IPS DF 6.9 (cell line): Measurements from ENCODE around the gene LTB4R.

Source experiments
- DNase-seq: peaks from one replicate; pipeline ENCODE4 v3.0.0-alpha.2; 2013; ENCODE audit warnings: low read depth, low spot score
- H3K27ac ChIP-seq: one replicate; pipeline ENCODE4 v1.5.1; 2013; ENCODE audit warnings: low read length, control low read depth
- H3K27me3 ChIP-seq: 2 replicates; pipeline ENCODE4 v1.6.1; 2013; ENCODE audit warnings: mild to moderate bottlenecking, low read length; ENCODE audit not compliant: control insufficient read depth, insufficient read depth
- H3K36me3 ChIP-seq: 2 replicates; pipeline ENCODE4 v1.6.1; 2013; ENCODE audit warnings: low read length; ENCODE audit not compliant: control insufficient read depth, insufficient read depth
- H3K4me1 ChIP-seq: 2 replicates; pipeline ENCODE4 v1.6.1; 2013; ENCODE audit warnings: low read length; ENCODE audit not compliant: control insufficient read depth, insufficient read depth
- H3K4me3 ChIP-seq: 2 replicates; pipeline ENCODE4 v1.5.1; 2013; ENCODE audit warnings: mild to moderate bottlenecking, low read length
- H3K9me3 ChIP-seq: 2 replicates; pipeline ENCODE4 v1.6.1; 2013; ENCODE audit warnings: low read length, inconsistent platforms; ENCODE audit not compliant: control insufficient read depth, insufficient read depth
- WGBS: extraction: QIAGEN DNeasy Blood & Tissue Kit; methylation state at CpG from one replicate; pipeline ENCODE4 v1.1.7; 2013; ENCODE audit warnings: mixed read lengths, missing lambda C conversion rate; ENCODE audit not compliant: insufficient read length, insufficient coverage; 5-methylcytosine and 5-hydroxymethylcytosine counted together

The LTB4R gene

DNA sequence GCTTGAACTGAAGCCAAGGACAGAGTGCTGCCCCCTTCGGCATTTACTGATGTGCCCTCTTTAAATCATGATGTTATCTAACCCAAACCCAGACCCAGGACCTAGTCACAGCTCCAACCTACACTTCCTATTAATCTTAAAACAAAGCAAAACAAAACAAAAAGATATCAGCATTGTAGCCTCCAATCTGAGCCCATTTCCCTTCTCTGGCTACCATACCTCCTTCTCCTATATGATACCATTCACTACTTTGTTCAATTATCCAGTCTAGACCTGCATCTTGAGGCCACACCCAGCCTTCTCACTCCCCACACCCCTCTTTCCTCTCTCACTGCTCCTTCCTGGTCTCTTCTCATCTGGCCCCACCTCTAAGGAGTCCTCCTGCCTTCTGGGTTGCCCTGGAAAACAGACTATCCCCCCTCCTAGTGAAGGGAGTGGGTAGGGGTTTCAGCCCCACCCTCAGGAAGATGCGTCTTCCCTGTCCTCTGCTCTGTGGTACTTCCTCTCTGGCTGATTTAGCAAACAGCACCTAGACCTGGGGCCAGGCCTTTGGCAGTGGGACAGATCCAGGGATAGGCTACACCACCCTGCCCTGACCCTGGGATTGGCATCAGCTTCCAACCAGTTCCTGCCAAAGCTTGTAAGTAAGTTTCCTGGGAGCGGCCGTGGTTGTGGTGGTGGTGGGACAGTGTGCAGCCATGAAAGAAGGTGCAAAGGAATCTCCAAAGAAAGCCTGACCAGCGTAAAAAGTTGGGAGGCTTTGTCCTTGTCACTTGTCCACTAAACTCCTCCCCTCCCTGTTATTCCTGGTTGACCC lies 3.3 kb downstream of the LTB4R start:
- 0 out of 2 replicates have a peak, but pooled peaks cover 2% of the 10 kb centered on the region for H3K27me3 ChIP-seq
- no peaks in the 10 kb centered on the region for H3K36me3 ChIP-seq
- no peak overlapping the region for H3K4me3 ChIP-seq
- H3K9me3 ChIP-seq, result no peaks in the 10 kb centered on the region
- no peak overlapping the region for H3K27ac ChIP-seq
- WGBS, result no CpG with 5 or more reads among the region's 5 CpGs
- H3K4me1 ChIP-seq, result peaks cover 4% of the 10 kb centered on the region; the same call in 1 of the 2 replicates
- DNase-seq, result no peak

GRCh38 chr14:24315243-24315806 lies 4.0 kb downstream of the LTB4R start:
- H3K36me3 ChIP-seq, result no peaks in the 10 kb centered on the region
- DNase-seq, result no peak
- no peak overlapping the region for H3K27ac ChIP-seq
- WGBS, result no CpG with 5 or more reads among the region's 10 CpGs
- no peak overlapping the region for H3K4me3 ChIP-seq
- peaks cover 2% of the 10 kb centered on the region; the same call in 1 of the 2 replicates for H3K4me1 ChIP-seq
- H3K27me3 ChIP-seq, result 0 out of 2 replicates have a peak, but pooled peaks cover 4% of the 10 kb centered on the region
- no peaks in the 10 kb centered on the region for H3K9me3 ChIP-seq

DNA sequence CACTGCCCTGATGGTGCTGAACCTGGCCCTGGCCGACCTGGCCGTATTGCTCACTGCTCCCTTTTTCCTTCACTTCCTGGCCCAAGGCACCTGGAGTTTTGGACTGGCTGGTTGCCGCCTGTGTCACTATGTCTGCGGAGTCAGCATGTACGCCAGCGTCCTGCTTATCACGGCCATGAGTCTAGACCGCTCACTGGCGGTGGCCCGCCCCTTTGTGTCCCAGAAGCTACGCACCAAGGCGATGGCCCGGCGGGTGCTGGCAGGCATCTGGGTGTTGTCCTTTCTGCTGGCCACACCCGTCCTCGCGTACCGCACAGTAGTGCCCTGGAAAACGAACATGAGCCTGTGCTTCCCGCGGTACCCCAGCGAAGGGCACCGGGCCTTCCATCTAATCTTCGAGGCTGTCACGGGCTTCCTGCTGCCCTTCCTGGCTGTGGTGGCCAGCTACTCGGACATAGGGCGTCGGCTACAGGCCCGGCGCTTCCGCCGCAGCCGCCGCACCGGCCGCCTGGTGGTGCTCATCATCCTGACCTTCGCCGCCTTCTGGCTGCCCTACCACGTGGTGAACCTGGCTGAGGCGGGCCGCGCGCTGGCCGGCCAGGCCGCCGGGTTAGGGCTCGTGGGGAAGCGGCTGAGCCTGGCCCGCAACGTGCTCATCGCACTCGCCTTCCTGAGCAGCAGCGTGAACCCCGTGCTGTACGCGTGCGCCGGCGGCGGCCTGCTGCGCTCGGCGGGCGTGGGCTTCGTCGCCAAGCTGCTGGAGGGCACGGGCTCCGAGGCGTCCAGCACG lies 4.7 kb downstream of the LTB4R start:
- Histone ChIP-seq H3K4me3 (no peak overlapping the region), H3K9me3 (no peaks in the 10 kb centered on the region), H3K36me3 (no peaks in the 10 kb centered on the region), H3K27me3 (0 out of 2 replicates have a peak, but pooled peaks cover 4% of the 10 kb centered on the region), H3K4me1 (no peaks in the 10 kb centered on the region), H3K27ac (no peak overlapping the region)
- no CpG with 5 or more reads among the region's 70 CpGs for whole genome bisulfite sequencing
- no peak for DNase-seq

GRCh38 chr14:24316597-24316950 lies 5.3 kb downstream of the LTB4R start:
- Histone ChIP-seq H3K4me1 (no peaks in the 10 kb centered on the region), H3K9me3 (no peaks in the 10 kb centered on the region), H3K36me3 (no peaks in the 10 kb centered on the region), H3K27ac (no peak overlapping the region), H3K4me3 (no peak overlapping the region), H3K27me3 (0 out of 2 replicates have a peak, but pooled peaks cover 4% of the 10 kb centered on the region)
- DNase-seq, result no peak
- no CpG with 5 or more reads among the region's 18 CpGs for WGBS

DNA sequence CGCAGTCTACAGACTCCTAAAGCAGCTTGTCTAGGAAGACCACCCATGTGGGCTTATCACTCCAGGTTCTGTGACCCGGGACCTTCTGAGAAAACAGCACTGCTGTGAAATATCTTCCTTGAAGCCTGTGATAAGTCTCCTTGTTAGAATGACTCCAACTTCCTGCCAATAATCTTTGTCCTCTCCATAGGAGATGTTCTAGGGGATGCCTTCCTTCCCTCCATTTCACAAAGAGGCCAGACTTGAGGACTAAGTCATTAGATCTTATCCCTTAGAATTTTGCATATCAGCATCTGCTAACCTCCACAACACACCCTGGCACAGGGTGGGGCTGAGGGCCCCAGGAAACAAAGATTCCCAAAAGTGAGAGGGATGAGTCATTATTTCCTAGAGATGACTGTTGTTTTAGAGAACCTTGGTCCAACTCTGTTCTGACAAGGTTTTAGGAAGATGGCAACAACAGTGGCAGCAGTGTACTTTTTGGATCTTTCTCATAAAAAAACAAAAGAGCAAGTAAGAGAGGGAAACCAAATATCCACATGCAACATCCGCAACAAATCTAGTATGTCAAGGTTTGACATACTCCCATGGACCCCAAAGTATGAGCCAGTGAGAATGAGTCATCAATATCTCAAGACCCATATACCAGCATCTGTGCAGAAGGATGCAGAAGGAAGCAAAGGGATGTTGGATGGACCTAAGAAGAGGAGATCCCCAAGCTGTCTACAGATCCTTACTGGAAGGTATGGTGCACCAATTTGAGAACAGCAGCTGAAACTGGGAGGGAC lies 6.0 kb downstream of the LTB4R start:
- WGBS, result no CpG with 5 or more reads among the region's 3 CpGs
- H3K4me1 ChIP-seq, result no peaks in the 10 kb centered on the region
- H3K9me3 ChIP-seq, result no peaks in the 10 kb centered on the region
- no peaks in the 10 kb centered on the region for H3K36me3 ChIP-seq
- H3K27me3 ChIP-seq, result 0 out of 2 replicates have a peak, but pooled peaks cover 4% of the 10 kb centered on the region
- no peak overlapping the region for H3K4me3 ChIP-seq
- H3K27ac ChIP-seq, result no peak overlapping the region
- no peak for DNase-seq

GRCh38 chr14:24321212-24321975 lies 10.1 kb downstream of the LTB4R start:
- H3K27me3 ChIP-seq, result 0 out of 2 replicates have a peak, but pooled peaks cover 4% of the 10 kb centered on the region
- H3K9me3 ChIP-seq, result no peaks in the 10 kb centered on the region
- no peak overlapping the region for H3K27ac ChIP-seq
- H3K4me1 ChIP-seq, result no peaks in the 10 kb centered on the region
- no peak overlapping the region for H3K4me3 ChIP-seq
- no peak for DNase-seq
- H3K36me3 ChIP-seq, result no peaks in the 10 kb centered on the region
- no CpG with 5 or more reads among the region's 14 CpGs for WGBS

GRCh38 chr14:24322672-24323071 lies 11.4 kb downstream of the LTB4R start:
- no CpG with 5 or more reads among the region's 10 CpGs for WGBS
- 0 out of 2 replicates have a peak, but pooled peaks cover 4% of the 10 kb centered on the region for H3K27me3 ChIP-seq
- no peak overlapping the region for H3K4me3 ChIP-seq

GRCh38 chr14:24323341-24323740 lies 12.0 kb downstream of the LTB4R start:
- no peak overlapping the region for H3K4me3 ChIP-seq
- no CpG with 5 or more reads among the region's 3 CpGs for WGBS
- no peaks in the 10 kb centered on the region for H3K9me3 ChIP-seq
- H3K36me3 ChIP-seq, result no peaks in the 10 kb centered on the region
- no peaks in the 10 kb centered on the region for H3K4me1 ChIP-seq
- no peak for DNase-seq
- no peak overlapping the region for H3K27ac ChIP-seq
- H3K27me3 ChIP-seq, result 0 out of 2 replicates have a peak, but pooled peaks cover 2% of the 10 kb centered on the region

More at GRCh38 chr14:24322672-24323071, 11.4 kb downstream of the LTB4R start:
- no peaks in the 10 kb centered on the region for H3K4me1 ChIP-seq
- no peak overlapping the region for H3K27ac ChIP-seq
- DNase-seq, result no peak
- no peaks in the 10 kb centered on the region for H3K36me3 ChIP-seq
- no peaks in the 10 kb centered on the region for H3K9me3 ChIP-seq

- 0 out of 2 replicates have a peak, but pooled peaks cover 2% of the 10 kb centered on the region for H3K27me3 ChIP-seq
These were observed 12.7 kb downstream of the LTB4R start for GRCh38 chr14:24324024-24324423.

More at GRCh38 chr14:24324024-24324423, 12.7 kb downstream of the LTB4R start:
- H3K4me3 ChIP-seq, result no peak overlapping the region
- no peaks in the 10 kb centered on the region for H3K9me3 ChIP-seq
- H3K36me3 ChIP-seq, result no peaks in the 10 kb centered on the region
- no CpG with 5 or more reads among the region's 6 CpGs for WGBS
- DNase-seq, result no peak
- no peak overlapping the region for H3K27ac ChIP-seq
- no peaks in the 10 kb centered on the region for H3K4me1 ChIP-seq
